VCaP (cell line): Measurements from ENCODE around the gene TMEM79.

Experiments
- H3K27ac ChIP-seq: fragments of 450-650 bp; 2 replicates; pipeline ENCODE4 v1.5.1; 2017
- TF ChIP-seq, protein P1 (sequence below): fragments of 450-650 bp; conservative IDR thresholded peaks from 2 replicates; pipeline ENCODE4 v1.5.1; 2017; ENCODE audit warnings: mild to moderate bottlenecking, moderate library complexity

TMEM79 gene

DNA sequence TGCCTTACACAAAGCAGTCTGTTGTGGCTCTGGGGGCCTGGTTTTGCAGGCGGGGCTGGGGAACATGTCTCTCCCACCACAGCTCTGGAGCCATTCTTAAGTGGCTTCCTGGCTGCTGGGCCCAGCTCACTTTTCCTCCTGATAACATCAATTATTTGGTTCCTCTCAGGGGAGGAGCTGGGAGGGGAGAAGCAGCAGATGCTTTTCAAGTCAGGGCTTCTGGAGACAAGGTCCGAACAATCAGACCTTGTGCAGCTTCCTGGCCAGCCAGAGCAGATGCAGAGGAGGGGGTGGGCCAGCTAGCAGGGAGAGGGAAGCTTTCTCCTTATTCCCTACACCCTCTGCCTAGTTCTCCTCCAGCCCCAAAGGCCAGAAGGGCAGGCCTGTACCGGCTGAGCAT is 32.6 kb upstream of the TMEM79 start:
- H3K27ac ChIP-seq, result no peak overlapping the region; the same call in 1 of the 2 replicates
- TF ChIP-seq, protein P1, sequence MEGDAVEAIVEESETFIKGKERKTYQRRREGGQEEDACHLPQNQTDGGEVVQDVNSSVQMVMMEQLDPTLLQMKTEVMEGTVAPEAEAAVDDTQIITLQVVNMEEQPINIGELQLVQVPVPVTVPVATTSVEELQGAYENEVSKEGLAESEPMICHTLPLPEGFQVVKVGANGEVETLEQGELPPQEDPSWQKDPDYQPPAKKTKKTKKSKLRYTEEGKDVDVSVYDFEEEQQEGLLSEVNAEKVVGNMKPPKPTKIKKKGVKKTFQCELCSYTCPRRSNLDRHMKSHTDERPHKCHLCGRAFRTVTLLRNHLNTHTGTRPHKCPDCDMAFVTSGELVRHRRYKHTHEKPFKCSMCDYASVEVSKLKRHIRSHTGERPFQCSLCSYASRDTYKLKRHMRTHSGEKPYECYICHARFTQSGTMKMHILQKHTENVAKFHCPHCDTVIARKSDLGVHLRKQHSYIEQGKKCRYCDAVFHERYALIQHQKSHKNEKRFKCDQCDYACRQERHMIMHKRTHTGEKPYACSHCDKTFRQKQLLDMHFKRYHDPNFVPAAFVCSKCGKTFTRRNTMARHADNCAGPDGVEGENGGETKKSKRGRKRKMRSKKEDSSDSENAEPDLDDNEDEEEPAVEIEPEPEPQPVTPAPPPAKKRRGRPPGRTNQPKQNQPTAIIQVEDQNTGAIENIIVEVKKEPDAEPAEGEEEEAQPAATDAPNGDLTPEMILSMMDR, result no peak

DNA sequence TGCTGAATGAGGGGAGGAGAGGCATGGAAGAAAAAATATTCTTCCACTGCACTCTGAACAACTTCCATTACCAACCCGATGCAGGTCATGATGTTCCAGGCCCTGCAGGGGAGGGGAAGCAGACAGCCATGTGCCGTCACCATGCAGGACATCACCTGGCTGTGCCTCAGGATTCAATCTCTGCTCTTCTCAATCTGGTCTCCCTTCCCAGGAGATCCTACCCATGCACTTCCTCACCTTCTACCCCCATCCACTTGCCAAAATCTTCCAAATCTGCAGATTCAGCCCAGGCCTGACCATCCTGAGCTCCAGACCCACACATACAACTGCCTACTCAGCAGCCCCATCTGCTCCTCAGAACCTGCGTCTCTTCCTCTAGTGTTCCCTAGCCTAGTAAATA is 30.5 kb upstream of the TMEM79 start:
- TF ChIP-seq, protein P1, result no peak
- H3K27ac ChIP-seq, result no peak overlapping the region

DNA sequence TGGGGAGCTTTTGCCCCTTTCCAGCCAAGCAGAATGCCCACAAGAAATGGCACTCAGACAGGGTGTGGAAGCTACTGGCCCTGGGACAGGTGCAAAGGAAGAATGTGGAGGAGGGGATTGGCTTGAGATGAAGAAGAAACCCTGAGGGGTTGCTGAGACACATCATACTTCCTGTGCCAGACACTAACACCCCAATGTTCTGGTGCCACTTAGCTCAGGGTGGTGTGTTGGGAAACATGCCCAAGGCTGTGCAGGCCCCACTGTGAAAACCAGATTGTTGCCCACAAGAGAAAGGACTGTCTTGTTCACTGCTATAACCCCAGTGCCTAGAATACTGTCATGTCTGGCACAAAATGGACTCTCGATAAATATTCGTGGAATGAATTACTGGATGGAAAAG is 26.4 kb upstream of the TMEM79 start:
- no peak overlapping the region for H3K27ac ChIP-seq
- TF ChIP-seq, protein P1, result no peak

DNA sequence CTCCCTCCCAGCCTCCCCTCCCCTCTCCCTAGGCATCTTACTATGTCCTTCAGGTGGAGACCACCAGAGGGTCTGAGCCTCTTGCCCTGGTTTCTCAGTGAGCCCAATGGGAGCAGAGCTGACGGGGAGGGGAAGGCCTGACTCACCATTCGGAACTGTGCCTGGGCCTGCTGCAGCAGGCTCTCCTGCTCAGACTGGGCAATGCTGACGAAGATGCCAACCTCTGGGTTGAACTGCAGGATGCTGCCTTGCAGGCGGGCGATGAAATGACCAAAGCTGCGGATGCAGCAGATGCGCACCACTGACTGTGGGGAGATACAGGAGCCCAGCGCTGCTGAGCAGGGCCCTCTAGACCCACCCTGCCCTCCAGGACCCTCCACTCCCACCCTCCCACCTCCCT is 25.3 kb upstream of the TMEM79 start:
- no peak overlapping the region for H3K27ac ChIP-seq

DNA sequence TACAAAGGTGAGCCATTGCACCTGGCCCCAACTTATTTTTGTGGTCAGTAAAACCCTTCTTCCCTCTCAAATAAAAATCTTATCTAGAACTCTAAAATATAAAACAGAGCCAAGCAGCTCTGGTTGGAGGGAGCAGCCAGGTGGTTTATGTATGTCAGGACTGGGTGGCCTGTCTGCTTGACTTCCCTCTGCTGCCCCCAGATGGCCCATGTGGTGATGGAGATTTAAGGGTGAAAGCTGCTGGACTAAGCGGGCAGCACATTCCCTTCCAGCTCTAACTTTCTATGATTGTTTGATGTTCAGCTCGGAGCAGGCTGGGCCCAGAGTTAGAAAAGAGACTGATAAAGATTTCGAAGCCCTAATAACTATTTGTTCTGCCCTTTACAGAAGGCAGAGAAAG is 24.3 kb upstream of the TMEM79 start:
- TF ChIP-seq, protein P1, result no peak
- H3K27ac ChIP-seq, result no peak overlapping the region

More for the DNA sequence above, 25.3 kb upstream of the TMEM79 start:
- TF ChIP-seq, protein P1, result no peak

DNA sequence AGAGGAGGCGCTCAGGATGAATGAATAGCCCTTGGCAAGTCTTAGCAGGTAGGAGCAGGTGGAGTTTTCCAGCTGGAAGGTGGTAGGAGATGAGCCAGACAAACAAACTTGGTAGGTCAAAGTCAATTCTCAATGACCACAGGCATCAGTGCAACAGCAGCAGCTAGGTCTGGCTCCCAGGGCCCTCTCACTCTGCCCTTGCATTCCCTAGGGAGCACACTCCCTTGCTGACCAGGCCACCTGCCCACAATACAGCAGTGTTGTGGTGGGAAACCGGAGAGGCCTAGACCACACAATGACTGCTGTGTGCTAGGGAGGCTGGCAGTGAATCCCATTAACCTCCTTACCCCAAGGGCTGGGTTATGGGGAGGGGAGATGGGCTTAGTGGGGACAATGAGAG is 23.2 kb upstream of the TMEM79 start:
- TF ChIP-seq, protein P1, result no peak
- H3K27ac ChIP-seq, result no peak overlapping the region

DNA sequence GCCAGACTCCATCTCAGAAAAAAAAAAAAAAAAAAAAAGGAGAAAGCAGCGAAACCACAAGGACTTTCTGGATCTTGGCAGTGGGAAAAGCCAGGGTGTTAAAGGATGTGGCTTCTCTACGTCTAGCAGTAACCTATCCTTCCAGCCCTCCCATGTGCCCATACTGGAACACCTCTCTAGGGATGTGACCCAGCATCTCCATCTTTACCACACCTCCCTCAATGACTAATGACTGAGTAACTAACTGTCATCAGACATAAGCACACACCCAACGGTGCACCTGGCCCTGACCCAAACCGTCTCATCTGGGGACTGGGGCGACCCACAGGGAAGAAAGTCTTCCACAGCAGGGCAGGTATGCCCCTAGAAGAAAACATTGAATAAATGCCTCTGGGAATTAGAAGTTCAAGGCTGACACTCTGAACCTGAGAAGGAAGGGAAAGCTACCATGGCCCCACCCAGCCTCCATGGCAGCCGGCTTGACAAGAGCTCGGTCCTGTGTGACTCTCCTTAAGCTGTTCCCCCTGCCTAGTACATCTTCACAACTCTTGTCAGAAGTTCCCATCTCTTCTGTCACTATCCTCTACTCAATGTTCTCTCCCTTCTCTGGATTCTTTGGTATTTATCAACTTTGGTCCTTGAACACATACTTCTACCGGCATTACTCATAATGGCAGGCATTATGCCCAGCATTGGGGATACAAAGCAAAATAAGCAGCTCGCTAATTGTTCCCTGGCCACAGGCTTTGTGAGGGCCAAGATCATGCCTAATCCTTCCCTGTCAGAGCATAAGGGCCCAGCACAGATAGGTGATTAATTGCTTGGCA is 21.5 kb upstream of the TMEM79 start:
- TF ChIP-seq, protein P1, result no peak
- H3K27ac ChIP-seq, result no peak overlapping the region
